GM21619 (cell line): ENCODE results near the gene LRR1.
"Not testable (repeated sequence)": the region's sequence is repeated elsewhere in the genome, so short reads cannot be mapped to it uniquely, and the experiment has no call there.

Source experiments
- ATAC-seq: cut with Tn5 transposase; IDR thresholded peaks from one replicate; pipeline ENCODE4 v1.9.1; 2021; ENCODE audit not compliant: unreplicated experiment

Gene LRR1, protein sequence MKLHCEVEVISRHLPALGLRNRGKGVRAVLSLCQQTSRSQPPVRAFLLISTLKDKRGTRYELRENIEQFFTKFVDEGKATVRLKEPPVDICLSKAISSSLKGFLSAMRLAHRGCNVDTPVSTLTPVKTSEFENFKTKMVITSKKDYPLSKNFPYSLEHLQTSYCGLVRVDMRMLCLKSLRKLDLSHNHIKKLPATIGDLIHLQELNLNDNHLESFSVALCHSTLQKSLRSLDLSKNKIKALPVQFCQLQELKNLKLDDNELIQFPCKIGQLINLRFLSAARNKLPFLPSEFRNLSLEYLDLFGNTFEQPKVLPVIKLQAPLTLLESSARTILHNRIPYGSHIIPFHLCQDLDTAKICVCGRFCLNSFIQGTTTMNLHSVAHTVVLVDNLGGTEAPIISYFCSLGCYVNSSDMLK

DNA sequence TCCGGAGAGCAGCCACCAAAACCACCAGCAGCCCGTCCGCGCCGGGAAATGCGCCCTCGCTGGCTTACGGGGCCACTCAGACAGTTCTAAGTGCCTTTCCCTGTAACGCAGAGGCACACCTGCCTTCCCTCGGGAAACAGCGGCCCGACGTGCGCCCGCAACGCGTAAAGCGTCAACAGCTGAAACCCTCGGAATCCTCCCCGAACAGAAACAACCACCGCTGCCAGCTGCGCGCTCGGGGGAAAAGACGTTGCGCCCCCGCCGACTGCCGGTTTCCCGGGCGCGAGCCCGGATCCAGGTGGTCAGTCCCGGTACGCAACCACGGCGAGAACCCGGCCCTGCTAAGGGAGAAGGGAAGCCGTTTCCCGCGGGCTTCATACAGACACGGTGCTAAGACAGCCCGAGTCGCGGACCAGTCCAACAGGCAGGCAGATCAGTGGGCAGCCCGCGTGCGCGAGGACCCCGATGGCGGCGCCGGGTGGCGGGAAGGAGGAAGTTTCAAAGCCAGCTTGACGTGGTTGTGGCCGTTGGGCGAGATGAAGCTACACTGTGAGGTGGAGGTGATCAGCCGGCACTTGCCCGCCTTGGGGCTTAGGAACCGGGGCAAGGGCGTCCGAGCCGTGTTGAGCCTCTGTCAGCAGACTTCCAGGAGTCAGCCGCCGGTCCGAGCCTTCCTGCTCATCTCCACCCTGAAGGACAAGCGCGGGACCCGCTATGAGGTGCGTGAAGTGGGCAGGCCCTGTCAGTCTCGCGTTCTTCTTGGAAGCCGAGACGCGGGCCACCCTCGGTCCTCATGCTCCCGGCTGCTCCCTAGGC, at the start of gene LRR1:
LRR1 (plus strand) TSS at position 456 of the 816 bp plus-strand sequence; CDS start at position 537, 81 bp downstream.
- ATAC-seq = peak; percentile 44

GRCh38 chr14:49549446-49549845, 49.3 kb upstream of the LRR1 start:
- no peak for ATAC-seq

DNA sequence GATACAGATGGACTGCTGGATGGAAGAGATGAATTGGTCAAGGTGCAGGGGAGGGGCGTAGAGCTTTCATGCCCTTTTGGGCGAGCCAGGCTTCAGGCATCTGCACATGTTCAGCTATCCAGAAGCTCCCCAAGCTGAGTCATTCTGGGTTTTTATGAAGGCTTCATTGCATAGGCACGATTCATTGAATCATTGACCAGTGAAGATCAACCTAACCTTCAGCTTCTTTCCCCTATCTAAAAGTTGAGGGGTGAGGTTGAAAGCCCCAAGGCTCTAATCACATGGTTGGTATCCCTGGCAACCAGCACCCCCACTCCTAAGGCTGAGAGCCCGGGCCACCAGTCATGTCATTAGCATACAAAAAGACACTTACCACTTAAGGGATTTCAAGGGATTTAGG, 48.9 kb upstream of the LRR1 start:
- ATAC-seq = no peak

DNA sequence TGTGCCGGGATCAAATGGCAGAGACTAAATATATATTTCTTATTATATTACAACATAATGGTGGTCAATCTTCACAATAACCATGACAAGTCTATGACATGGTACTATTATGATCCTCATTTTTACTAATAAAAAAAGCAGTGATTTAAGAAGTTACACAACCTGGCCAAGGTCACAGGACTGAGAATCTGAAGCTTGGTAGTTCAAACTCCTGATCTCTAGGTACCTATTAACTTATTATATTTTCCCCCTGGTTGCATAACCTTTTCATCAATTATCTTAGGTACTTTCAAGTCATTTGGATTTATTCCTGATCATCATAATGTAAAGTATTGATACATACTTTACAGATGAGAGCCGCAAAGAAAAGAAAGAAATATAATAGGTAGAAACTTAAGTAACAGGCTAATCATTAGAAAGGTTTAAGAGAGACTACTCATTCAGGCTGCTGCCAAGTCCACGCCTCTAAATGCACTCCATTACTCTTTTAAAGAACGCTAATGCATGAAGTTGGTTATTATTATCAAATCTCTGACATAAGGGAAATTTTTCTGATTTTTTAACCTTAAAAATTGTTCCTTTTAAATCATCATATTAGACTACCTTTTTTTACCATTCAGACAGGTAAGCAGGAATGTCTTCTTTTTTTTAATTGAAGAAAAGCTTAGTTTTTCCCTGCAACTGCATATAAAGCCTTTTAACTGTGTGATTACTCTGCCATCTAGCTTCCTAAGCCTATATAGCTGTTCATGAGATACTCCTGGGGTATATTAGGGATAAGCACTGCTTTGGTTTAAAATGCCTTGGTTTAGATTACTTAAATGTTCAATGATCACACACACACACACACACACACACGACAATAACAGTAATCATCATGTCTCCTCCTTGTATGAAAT, 48.2 kb upstream of the LRR1 start:
- ATAC-seq = no peak

DNA sequence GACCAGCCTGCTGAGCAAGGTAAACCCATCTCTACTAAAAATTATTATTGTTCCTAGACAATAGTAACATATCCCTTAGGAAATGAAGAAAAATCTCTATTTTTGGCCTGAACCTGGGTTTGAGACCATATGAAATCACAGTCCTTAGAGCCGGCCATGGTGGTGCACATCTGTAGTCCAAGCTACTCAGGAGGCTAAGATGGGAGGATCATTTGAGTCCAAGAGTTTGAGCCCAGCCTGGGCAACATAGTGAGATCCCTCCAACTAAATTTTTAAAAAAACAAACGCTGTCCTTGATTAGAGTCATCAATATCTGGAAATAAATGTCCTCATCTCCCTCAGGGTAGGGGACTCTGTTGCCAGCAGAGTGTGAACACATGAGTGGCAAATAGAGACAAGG, 47.2 kb upstream of the LRR1 start:
- no peak for ATAC-seq

DNA sequence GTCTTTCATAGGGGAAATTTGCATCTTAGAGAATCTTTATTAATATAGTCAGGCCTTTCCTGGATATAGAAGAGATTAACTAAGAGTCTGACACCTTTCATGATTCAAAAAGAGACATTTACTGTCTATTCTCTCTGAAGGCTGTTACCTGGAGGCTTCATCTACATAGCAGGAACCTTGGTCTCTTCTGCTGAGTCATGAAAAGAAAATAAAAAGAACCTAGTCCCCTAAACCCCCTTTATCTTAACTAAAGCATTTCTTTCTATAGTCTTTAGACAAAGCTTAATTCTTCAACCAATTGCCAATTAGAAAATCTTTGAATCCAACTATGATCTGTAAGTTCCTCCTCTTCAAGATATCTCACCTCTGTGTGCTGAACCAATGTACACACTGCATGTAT, 45.6 kb upstream of the LRR1 start:
- ATAC-seq = no peak

GRCh38 chr14:49553892-49554291, 44.8 kb upstream of the LRR1 start:
- no peak for ATAC-seq

- no peak for ATAC-seq
These were observed 38.6 kb upstream of the LRR1 start for GRCh38 chr14:49559979-49560768.

- ATAC-seq = no peak
These were observed 32.0 kb upstream of the LRR1 start for GRCh38 chr14:49566714-49567113.

DNA sequence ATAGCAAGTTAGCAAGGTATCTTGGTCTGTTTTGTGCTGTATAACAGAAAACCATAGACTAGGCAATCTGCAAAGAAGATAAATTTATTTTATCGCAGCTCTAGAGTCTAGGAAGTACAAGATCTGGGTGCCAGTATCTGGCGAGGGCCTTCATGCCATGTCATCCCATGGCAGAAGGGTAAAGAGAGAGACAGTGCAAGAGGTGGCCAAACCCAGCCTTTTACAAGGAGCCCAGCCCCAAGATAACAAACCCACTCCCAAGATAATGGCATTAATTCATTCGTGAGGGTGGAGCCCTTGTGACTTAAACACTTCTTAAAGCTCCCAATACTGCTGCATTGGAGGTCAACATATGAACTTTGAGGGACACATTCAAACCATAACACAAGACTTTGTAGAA, 29.5 kb upstream of the LRR1 start:
- ATAC-seq = no peak

- no peak for ATAC-seq
These were observed 24.7 kb upstream of the LRR1 start for GRCh38 chr14:49574038-49574437.

- ATAC-seq = no peak
These were observed 20.6 kb upstream of the LRR1 start for GRCh38 chr14:49578141-49578540.

- ATAC-seq = no peak
These were observed 18.9 kb upstream of the LRR1 start for GRCh38 chr14:49579841-49580240.

- no peak for ATAC-seq
These were observed 17.3 kb upstream of the LRR1 start for GRCh38 chr14:49581209-49582112.

DNA sequence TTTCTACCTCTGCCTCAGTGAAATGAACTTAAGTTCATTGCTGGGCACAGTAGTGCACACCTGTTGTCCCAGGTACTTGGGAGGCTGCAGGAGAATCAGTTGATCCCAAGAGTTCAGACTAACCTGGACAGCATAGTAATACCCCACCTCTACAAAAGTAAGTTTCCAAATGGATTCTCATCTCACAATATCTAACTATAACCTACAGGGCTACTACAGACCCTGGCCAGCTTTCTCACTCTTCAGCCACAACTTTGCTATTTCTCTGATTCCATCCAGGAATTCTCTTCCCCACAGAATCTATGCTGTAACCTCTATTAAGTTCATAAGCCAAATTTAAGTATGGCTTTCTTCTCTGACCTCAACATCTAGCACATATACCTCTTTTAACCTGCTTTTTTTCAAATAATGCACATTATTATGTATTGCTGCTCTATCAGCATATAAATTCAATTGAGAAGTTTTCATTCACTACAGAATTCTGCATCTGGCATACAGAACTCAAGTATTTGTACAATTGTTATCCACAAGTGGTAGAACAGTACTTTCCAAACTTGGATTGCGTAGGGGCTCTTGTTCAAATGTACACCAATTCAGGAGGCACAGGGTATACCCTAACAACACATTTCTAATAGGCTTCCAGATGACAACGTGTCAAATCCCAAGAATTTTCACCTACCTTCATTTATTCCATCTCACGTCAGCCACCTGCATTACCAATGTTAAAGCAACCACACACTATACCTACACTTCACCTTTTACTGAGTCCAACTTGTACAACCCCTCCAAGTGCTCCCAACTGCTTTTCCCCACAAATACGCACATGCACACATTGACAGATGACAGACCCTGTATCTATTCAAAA, 16.4 kb upstream of the LRR1 start:
- ATAC-seq = no peak

- ATAC-seq = no peak
These were observed 15.1 kb upstream of the LRR1 start for GRCh38 chr14:49583629-49584028.

DNA sequence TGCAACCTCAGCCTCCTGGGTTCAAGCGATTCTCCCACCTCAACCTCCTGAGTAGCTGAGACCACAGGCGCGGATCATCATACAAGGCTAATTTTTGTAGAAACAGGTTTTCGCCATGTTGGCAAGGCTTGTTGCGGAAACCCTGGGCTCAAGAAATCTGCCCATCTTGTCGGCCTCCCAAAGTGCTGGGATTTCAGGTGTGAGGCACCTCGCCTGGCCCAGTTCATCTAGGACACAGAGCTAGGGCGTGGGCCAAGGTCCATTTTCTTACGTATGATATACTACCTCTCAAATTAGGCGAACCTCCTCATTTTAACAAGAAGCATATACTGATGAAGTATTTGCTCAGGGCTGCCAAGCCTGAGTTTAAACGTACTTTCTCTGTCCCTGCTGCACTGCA, 14.7 kb upstream of the LRR1 start:
- no peak for ATAC-seq

DNA sequence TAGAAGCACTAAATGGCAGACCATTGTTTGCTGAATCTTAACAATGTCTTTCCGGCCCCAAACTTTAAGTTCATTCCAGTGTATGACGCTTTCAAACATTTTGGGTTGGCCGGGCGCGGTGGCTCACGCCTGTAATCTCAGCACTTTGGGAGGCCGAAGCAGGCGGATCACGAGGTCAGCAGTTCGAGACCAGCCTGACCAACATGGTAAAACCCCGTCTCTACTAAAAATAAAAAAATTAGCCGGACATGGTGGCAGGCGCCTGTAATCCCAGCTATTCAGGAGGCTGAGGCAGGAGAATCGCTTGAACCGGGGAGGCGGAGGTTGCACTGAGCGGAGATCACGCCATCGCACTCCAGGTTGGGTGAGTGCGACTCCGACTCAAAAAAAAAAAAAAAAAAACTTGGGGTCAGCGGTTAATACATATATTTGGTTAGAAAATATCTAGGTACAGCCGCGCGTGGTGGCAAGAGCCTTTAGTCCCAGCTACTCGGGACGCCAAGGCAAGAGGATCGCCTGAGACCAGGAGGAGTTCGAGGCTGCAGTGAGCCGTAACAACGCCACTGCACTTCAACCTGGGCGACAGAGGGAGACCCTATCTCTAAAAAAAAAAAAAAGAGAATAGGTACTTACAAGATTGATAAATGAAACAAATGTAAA, 13.6 kb upstream of the LRR1 start:
- not testable (repeated sequence) for ATAC-seq
